Mesendoderm (in vitro differentiated cells): ENCODE measurements around the gene PSME3IP1.

Source experiments
- DNase-seq: peaks from one replicate; pipeline ENCODE4 v3.0.0; 2013
- H2AK5ac ChIP-seq: 2 replicates; pipeline ENCODE4 v1.6.1; 2013; ENCODE audit warnings: low read length, inconsistent platforms
- H2BK120ac ChIP-seq: 2 replicates; pipeline ENCODE4 v1.6.1; 2013; ENCODE audit warnings: low read depth, mild to moderate bottlenecking, low read length, moderate library complexity, mixed read lengths
- H2BK15ac ChIP-seq: replicated peaks from 2 replicates; pipeline ENCODE4 v1.6.1; 2013; ENCODE audit warnings: low read depth, mild to moderate bottlenecking, moderate library complexity
- H2BK5ac ChIP-seq: 2 replicates; pipeline ENCODE4 v1.6.1; 2013; ENCODE audit warnings: low read length, inconsistent platforms
- H3K18ac ChIP-seq: 2 replicates; pipeline ENCODE4 v1.6.1; 2013; ENCODE audit warnings: mild to moderate bottlenecking, low read length, mixed read lengths
- H3K23ac ChIP-seq: one replicate; pipeline ENCODE4 v1.6.1; 2013; ENCODE audit warnings: low read length
- H3K27ac ChIP-seq: 2 replicates; pipeline ENCODE4 v1.5.1; 2013; ENCODE audit warnings: low read depth, mild to moderate bottlenecking, inconsistent platforms, low read length, moderate library complexity
- H3K27me3 ChIP-seq: 2 replicates; pipeline ENCODE4 v1.6.1; 2013; ENCODE audit warnings: low read length, control low read depth, mild to moderate bottlenecking, inconsistent platforms; ENCODE audit not compliant: insufficient read depth, poor library complexity
- H3K36me3 ChIP-seq: 2 replicates; pipeline ENCODE4 v1.6.1; 2013; ENCODE audit warnings: low read length, inconsistent platforms; ENCODE audit not compliant: control insufficient read depth, insufficient read depth
- H3K4ac ChIP-seq: one replicate; pipeline ENCODE4 v1.6.1; 2013; ENCODE audit warnings: low read depth, mild to moderate bottlenecking, low read length, moderate library complexity
- H3K4me1 ChIP-seq: 2 replicates; pipeline ENCODE4 v1.6.1; 2013; ENCODE audit warnings: low read depth, low read length, inconsistent platforms; ENCODE audit not compliant: control insufficient read depth
- H3K4me2 ChIP-seq: 2 replicates; pipeline ENCODE4 v1.6.1; 2013; ENCODE audit warnings: low read length
- H3K4me3 ChIP-seq: 2 replicates; pipeline ENCODE4 v1.5.1; 2013; ENCODE audit warnings: mild to moderate bottlenecking, low read length
- H3K56ac ChIP-seq: one replicate; pipeline ENCODE4 v1.6.1; 2013; ENCODE audit warnings: low read length
- H3K79me1 ChIP-seq: 2 replicates; pipeline ENCODE4 v1.6.1; 2013; ENCODE audit warnings: low read length, inconsistent platforms
- H3K79me2 ChIP-seq: 2 replicates; pipeline ENCODE4 v1.6.1; 2013; ENCODE audit warnings: mild to moderate bottlenecking, low read length; ENCODE audit not compliant: control insufficient read depth, insufficient read depth
- H3K9ac ChIP-seq: 2 replicates; pipeline ENCODE4 v1.6.1; 2013; ENCODE audit warnings: low read length, inconsistent platforms
- H4K5ac ChIP-seq: one replicate; pipeline ENCODE4 v1.6.1; 2013; ENCODE audit warnings: low read length
- H4K8ac ChIP-seq: one replicate; pipeline ENCODE4 v1.6.1; 2013; ENCODE audit warnings: low read depth, mild to moderate bottlenecking, control low read depth, low read length, moderate library complexity
- WGBS: extraction: QIAGEN DNeasy Blood & Tissue Kit; methylation state at CpG from one replicate; pipeline ENCODE4 v1.1.7; 2013; ENCODE audit warnings: low lambda C conversion rate, missing lambda C conversion rate; ENCODE audit not compliant: insufficient coverage; ENCODE audit errors: extremely low coverage; 5-methylcytosine and 5-hydroxymethylcytosine counted together

PSME3IP1 gene

DNA sequence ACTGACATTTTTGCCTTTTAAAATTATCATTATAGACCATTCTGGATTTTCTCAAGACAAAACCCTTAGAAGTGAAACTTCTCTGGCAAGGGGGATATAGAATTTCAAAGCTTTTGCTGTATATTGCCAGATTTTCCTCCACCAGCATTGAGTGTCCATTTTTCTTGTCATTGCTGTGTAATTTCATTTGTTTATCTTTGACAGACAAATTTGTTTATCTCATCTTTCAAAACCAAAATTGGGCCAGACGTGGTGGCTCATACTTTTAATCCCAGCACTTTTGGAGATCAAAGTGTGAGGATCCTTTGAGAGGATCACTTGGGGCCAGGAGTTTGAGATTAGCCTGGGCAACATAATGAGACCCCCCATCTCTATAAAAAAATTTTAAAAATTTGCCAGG is 43.2 kb upstream of the PSME3IP1 start:
- Histone ChIP-seq H3K23ac (no peak overlapping the region), H3K4me3 (no peak overlapping the region), H3K4ac (no peak overlapping the region), H4K5ac (no peak overlapping the region), H3K27ac (no peak overlapping the region), H4K8ac (no peak overlapping the region), H2BK5ac (no peak overlapping the region), H2BK15ac (no peak overlapping the region), H2BK120ac (no peak overlapping the region), H3K4me2 (no peak overlapping the region), H3K79me2 (no peaks in the 10 kb centered on the region), H3K18ac (no peak overlapping the region), H2AK5ac (no peak overlapping the region), H3K79me1 (no peaks in the 10 kb centered on the region), H3K9ac (no peak overlapping the region), H3K56ac (no peak overlapping the region), H3K4me1 (no peaks in the 10 kb centered on the region), H3K36me3 (peaks cover 2% of the 10 kb centered on the region), H3K27me3 (no peaks in the 10 kb centered on the region)
- no CpG with 5 or more reads among the region's 1 CpG for WGBS
- DNase-seq: no peak

DNA sequence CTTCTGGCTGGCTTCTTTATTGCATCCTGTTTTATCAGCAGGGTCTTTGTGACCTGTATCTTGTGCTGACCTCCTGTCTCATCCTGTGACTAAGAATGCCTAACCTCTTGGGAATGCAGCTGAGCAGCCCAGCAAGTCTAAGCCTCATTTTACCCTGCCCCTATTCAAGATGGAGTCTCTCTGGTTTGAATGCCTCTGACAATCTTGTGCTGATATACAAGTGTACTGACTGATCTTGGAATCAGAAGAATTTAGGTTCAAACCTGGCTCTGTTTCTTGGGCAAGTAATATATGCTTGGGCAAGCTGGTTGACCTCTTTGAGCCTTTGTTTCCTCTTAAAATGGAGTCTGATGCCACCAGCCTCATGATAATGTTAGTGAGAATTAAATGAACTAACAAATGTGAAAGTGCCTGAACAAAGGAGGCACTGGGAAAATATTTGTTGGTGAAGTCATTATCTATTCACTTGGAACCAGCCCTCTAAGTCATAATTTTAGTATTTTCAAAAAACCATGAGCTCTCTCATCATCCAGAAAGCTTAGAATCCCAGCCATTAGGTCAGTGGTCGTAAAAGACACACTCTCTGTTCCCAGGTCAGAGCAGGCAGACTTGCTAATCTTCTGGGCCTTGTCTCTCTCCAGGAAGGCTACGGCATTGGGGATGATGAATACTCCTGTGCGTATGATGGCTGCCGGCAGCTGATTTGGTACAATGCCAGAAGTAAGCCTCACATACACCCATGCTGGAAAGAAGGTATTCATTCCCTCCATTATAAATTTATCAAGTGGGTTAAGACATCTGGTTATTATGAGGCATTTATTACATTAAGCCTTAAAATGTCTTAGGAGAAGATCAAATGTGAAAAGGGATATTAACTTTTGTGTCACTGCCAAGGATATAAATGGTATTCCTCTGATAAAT is 41.1 kb upstream of the PSME3IP1 start:
- no peak overlapping the region for H3K56ac ChIP-seq
- no peak overlapping the region for H2AK5ac ChIP-seq
- H3K4me1 ChIP-seq: no peaks in the 10 kb centered on the region
- H4K8ac ChIP-seq: no peak overlapping the region
- no peak overlapping the region for H3K23ac ChIP-seq
- no peaks in the 10 kb centered on the region for H3K79me1 ChIP-seq
- H2BK5ac ChIP-seq: no peak overlapping the region
- no peak overlapping the region for H3K27ac ChIP-seq
- no peak overlapping the region for H3K4me3 ChIP-seq
- no peak overlapping the region for H3K4ac ChIP-seq
- WGBS: no CpG with 5 or more reads among the region's 4 CpGs
- no peak overlapping the region for H3K9ac ChIP-seq
- DNase-seq: peak; percentile 14
- H2BK120ac ChIP-seq: no peak overlapping the region
- no peak overlapping the region for H2BK15ac ChIP-seq
- H3K27me3 ChIP-seq: no peaks in the 10 kb centered on the region
- H3K4me2 ChIP-seq: no peak overlapping the region
- H3K18ac ChIP-seq: no peak overlapping the region
- H3K36me3 ChIP-seq: no peaks in the 10 kb centered on the region
- H4K5ac ChIP-seq: no peak overlapping the region
- no peaks in the 10 kb centered on the region for H3K79me2 ChIP-seq

DNA sequence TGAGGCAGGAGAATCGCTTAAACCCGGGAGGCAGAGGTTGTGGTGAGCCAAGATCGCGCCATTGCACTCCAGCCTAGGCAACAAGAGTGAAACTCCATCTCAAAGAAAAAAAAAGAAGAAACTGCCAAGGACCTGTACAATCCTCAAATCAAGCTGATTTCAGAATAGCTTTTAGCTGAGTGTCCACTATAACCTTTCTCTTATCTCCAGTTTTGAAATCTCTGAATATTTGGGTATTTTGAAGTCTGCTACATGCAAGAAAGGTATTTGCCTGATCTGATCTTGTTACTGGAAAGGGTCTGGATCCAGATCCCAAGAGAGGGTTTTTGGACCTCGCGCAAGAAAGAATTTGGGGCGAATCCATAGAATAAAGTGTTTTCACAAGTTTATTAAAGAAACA is 40.1 kb upstream of the PSME3IP1 start:
- H3K9ac ChIP-seq: no peak overlapping the region
- no peak overlapping the region for H3K4ac ChIP-seq
- no peak overlapping the region for H4K5ac ChIP-seq
- H2BK120ac ChIP-seq: no peak overlapping the region
- H3K4me3 ChIP-seq: no peak overlapping the region
- no peak overlapping the region for H3K27ac ChIP-seq
- H3K27me3 ChIP-seq: no peaks in the 10 kb centered on the region
- no peak overlapping the region for H2AK5ac ChIP-seq
- no peak overlapping the region for H3K56ac ChIP-seq
- no peak overlapping the region for H4K8ac ChIP-seq
- DNase-seq: no peak
- H3K18ac ChIP-seq: no peak overlapping the region
- H3K4me1 ChIP-seq: no peaks in the 10 kb centered on the region
- WGBS: no CpG with 5 or more reads among the region's 7 CpGs
- H3K79me1 ChIP-seq: no peaks in the 10 kb centered on the region
- no peak overlapping the region for H2BK15ac ChIP-seq
- no peaks in the 10 kb centered on the region for H3K36me3 ChIP-seq
- H3K79me2 ChIP-seq: no peaks in the 10 kb centered on the region
- no peak overlapping the region for H3K4me2 ChIP-seq
- H3K23ac ChIP-seq: no peak overlapping the region
- no peak overlapping the region for H2BK5ac ChIP-seq

DNA sequence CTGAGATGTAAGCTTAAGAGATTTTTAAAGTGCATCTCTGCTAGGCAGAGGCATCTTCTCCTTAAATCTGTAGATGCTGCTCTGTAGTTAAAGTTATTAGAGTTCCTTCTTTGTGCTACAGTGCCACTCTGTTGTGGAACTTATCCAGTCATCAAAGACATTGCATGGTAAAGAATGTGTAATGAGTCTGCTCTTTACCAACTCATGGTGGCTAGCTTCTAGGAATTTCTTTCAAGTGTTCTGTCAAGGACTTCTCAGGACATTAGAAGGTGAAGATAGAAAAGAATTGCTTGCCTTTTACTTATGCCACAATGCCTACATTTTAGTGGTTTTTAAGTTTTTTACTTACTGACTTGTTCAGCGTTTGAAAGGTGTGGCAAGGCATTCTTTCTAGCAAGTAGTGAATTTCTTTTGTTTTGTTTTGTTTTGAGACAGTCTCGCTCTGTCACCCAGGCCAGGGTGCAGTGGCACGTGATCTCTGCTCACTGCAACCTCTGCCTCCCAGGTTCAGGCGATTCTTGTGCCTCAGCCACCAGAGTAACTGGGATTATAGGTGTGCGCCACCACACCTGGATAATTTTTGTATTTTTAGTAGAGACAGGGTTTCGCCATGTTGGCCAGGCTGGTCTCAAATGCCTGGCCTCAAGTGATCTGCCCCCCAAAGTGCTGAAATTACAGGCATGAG is 39.0 kb upstream of the PSME3IP1 start:
- Histone ChIP-seq H3K56ac (no peak overlapping the region), H3K36me3 (no peaks in the 10 kb centered on the region)
- WGBS: no CpG with 5 or more reads among the region's 6 CpGs

DNA sequence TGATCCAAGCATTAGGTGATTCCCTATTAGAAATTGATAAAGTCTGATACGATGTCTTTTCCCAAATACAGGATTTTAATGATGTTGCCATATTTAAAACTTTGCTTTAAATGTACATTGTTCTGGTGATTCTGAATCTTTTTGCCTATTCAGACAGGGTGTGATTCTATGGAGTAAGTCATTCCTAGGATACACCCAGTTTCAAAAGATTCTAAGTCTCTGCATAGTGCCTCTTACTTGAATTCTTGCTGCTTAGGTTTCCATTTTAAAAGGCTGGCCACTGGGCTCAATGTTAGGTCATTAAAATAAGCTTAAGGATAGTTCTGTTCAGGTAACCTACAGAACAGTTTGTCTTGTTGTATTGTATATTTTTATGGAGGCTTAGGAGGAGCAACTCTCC is 37.2 kb upstream of the PSME3IP1 start:
- Histone ChIP-seq H2BK5ac (no peak overlapping the region), H3K79me2 (no peaks in the 10 kb centered on the region), H3K23ac (no peak overlapping the region), H3K27me3 (no peaks in the 10 kb centered on the region), H3K4ac (no peak overlapping the region), H3K4me2 (no peak overlapping the region), H2BK120ac (no peak overlapping the region), H4K8ac (no peak overlapping the region), H3K18ac (no peak overlapping the region), H3K4me3 (no peak overlapping the region), H3K4me1 (no peaks in the 10 kb centered on the region), H4K5ac (no peak overlapping the region), H3K56ac (no peak overlapping the region), H3K36me3 (no peaks in the 10 kb centered on the region), H3K9ac (no peak overlapping the region), H2BK15ac (no peak overlapping the region), H3K79me1 (no peaks in the 10 kb centered on the region), H2AK5ac (no peak overlapping the region), H3K27ac (no peak overlapping the region)
- no CpG with 5 or more reads among the region's 1 CpG for WGBS
- no peak for DNase-seq

More for the DNA sequence above, 39.0 kb upstream of the PSME3IP1 start:
- Histone ChIP-seq H2BK120ac (no peak overlapping the region), H3K27me3 (no peaks in the 10 kb centered on the region), H3K4me2 (no peak overlapping the region), H3K9ac (no peak overlapping the region), H3K79me1 (no peaks in the 10 kb centered on the region), H3K4me3 (no peak overlapping the region), H2AK5ac (no peak overlapping the region), H3K18ac (no peak overlapping the region), H2BK15ac (no peak overlapping the region), H3K4me1 (no peaks in the 10 kb centered on the region), H4K5ac (no peak overlapping the region), H3K4ac (no peak overlapping the region), H3K27ac (no peak overlapping the region), H3K79me2 (no peaks in the 10 kb centered on the region), H4K8ac (no peak overlapping the region), H2BK5ac (no peak overlapping the region), H3K23ac (no peak overlapping the region)
- no peak for DNase-seq
